CD14-positive monocyte (primary cell): ENCODE data around the gene PKIB. TPM values are rescaled to one million over a fixed set of nuclear protein-coding genes. Genes with fewer than 3 reads are reported as not detected.
"Not testable (repeated sequence)": the region's sequence is repeated elsewhere in the genome, so short reads cannot be mapped to it uniquely, and the experiment has no call there.

ENCODE experiments used
- DNase-seq, 3 donors: peaks; one replicate each; pipeline ENCODE4 v3.0.0-alpha.2; 2011 to 2022
- H2AFZ ChIP-seq: 2 replicates; pipeline ENCODE4 v1.6.0; 2012; ENCODE audit warnings: mild to moderate bottlenecking, low read depth, low read length, inconsistent platforms; ENCODE audit not compliant: insufficient read depth, poor library complexity, severe bottlenecking
- H3K27ac ChIP-seq, 2 donors: 1 replicate in 1 of 2; 2 replicates in 1 of 2; pipeline ENCODE4 v1.5.1; 2012 to 2013; ENCODE audit warnings: low read length in 2 of 2, control low read depth in 1 of 2, inconsistent platforms in 1 of 2, low read depth in 1 of 2, mild to moderate bottlenecking in 1 of 2
- H3K27me3 ChIP-seq, 2 donors: one replicate each; pipeline versions ENCODE4 v1.6.0 to v1.6.1; 2011 to 2013; ENCODE audit warnings: low read length in 2 of 2; ENCODE audit not compliant: control insufficient read depth in 2 of 2, insufficient read depth in 2 of 2
- H3K36me3 ChIP-seq, 2 donors: replicated peaks in 1 of 2; 1 replicate in 1 of 2; 2 replicates in 1 of 2; pipeline versions ENCODE4 v1.5.1 to v1.6.1; 2012 to 2013; ENCODE audit warnings: low read length in 2 of 2, control low read depth in 1 of 2, inconsistent platforms in 1 of 2, mild to moderate bottlenecking in 1 of 2; ENCODE audit not compliant: insufficient read depth in 2 of 2, control insufficient read depth in 1 of 2
- H3K4me1 ChIP-seq, 2 donors: 1 replicate in 1 of 2; 2 replicates in 1 of 2; pipeline versions ENCODE4 v1.5.1 to v1.6.1; 2012 to 2013; ENCODE audit warnings: low read length in 2 of 2, control low read depth in 1 of 2, inconsistent platforms in 1 of 2, mild to moderate bottlenecking in 1 of 2, moderate library complexity in 1 of 2; ENCODE audit not compliant: insufficient read depth in 2 of 2, control insufficient read depth in 1 of 2
- H3K4me2 ChIP-seq: replicated peaks from 2 replicates; pipeline ENCODE3; 2012; ENCODE audit warnings: low read length, moderate library complexity, mild to moderate bottlenecking; ENCODE audit not compliant: poor library complexity, severe bottlenecking; ENCODE audit errors: extremely low read depth
- H3K4me3 ChIP-seq, 3 experiments: fragments of 200-600 bp in 1 of 3; sonication (generic) in 1 of 3; replicated peaks in 1 of 3; 1 replicate in 2 of 3; 2 replicates in 1 of 3; pipeline ENCODE4 v1.5.1; 2011 to 2013; ENCODE audit warnings: low read length in 3 of 3, mild to moderate bottlenecking in 3 of 3, control low read depth in 2 of 3, low read depth in 2 of 3, inconsistent platforms in 1 of 3, moderate library complexity in 1 of 3
- H3K79me2 ChIP-seq: 2 replicates; pipeline ENCODE4 v1.6.0; 2012; ENCODE audit warnings: mild to moderate bottlenecking, control low read depth, inconsistent platforms, low read length, moderate library complexity; ENCODE audit not compliant: insufficient read depth
- H3K9ac ChIP-seq: 2 replicates; pipeline ENCODE4 v1.6.0; 2017; ENCODE audit warnings: low read length, mild to moderate bottlenecking; ENCODE audit not compliant: insufficient read depth, poor library complexity, severe bottlenecking
- H3K9me3 ChIP-seq, 2 donors: replicated peaks in 1 of 2; 1 replicate in 1 of 2; 2 replicates in 1 of 2; pipeline versions ENCODE4 v1.5.1 to v1.6.1; 2012 to 2013; ENCODE audit warnings: low read length in 2 of 2, control low read depth in 1 of 2; ENCODE audit not compliant: control insufficient read depth in 1 of 2, insufficient read depth in 1 of 2
- H4K20me1 ChIP-seq: 2 replicates; pipeline ENCODE4 v1.6.0; 2012; ENCODE audit warnings: mild to moderate bottlenecking, low read length, control low read depth, moderate library complexity; ENCODE audit not compliant: insufficient read depth
- H3K27ac Mint-ChIP-seq, 7 donors: one replicate each; pipeline ENCODE4 v1.8.0; 2020; ENCODE audit warnings: mild to moderate bottlenecking in 7 of 7, mixed read lengths in 7 of 7, moderate library complexity in 6 of 7, inconsistent platforms in 2 of 7
- H3K27me3 Mint-ChIP-seq, 3 donors: one replicate each; pipeline ENCODE4 v1.8.0; 2021 to 2022; ENCODE audit warnings: low read depth in 3 of 3, mild to moderate bottlenecking in 3 of 3, mixed read lengths in 3 of 3, moderate library complexity in 3 of 3, inconsistent platforms in 1 of 3
- H3K36me3 Mint-ChIP-seq, 2 donors: one replicate each; pipeline ENCODE4 v1.8.0; 2020; ENCODE audit warnings: mixed read lengths in 2 of 2, inconsistent platforms in 1 of 2, mild to moderate bottlenecking in 1 of 2
- H3K4me1 Mint-ChIP-seq: one replicate; pipeline ENCODE4 v1.8.0; 2020; ENCODE audit warnings: mild to moderate bottlenecking, mixed read lengths
- H3K4me3 Mint-ChIP-seq, 2 donors: one replicate each; pipeline ENCODE4 v1.8.0; 2020; ENCODE audit warnings: mild to moderate bottlenecking in 2 of 2, mixed read lengths in 2 of 2, moderate library complexity in 1 of 2
- H3K9me3 Mint-ChIP-seq, 7 donors: one replicate each; pipeline ENCODE4 v1.8.0; 2020 to 2022; ENCODE audit warnings: mixed read lengths in 7 of 7, mild to moderate bottlenecking in 6 of 7, moderate library complexity in 6 of 7, inconsistent platforms in 2 of 7
- CTCF ChIP-seq: fragments of 200-600 bp; IDR thresholded peaks from one replicate; pipeline ENCODE4 v1.8.0; 2022; ENCODE audit warnings: antibody characterized with exemption, mild to moderate bottlenecking
- WGBS: methylation state at CpG from one replicate; pipeline ENCODE4 v1.1.5; 2013; ENCODE audit warnings: missing lambda C conversion rate; ENCODE audit not compliant: insufficient coverage; 5-methylcytosine and 5-hydroxymethylcytosine counted together
- intact Hi-C, 2 donors: fragments of 100-400 bp; cut with micrococcal nuclease; formaldehyde crosslinking; loops; one replicate each; pipeline versions ENCODE4 v1.15.0 to v1.15.1; 2023
- polyA plus RNA-seq, 3 donors: library from polyadenylated mRNA; depleted of rRNA in 1 of 3; unstranded in 2 of 3; stranded (reverse) in 1 of 3; fragments of 300-500 nt in 2 of 3; fragments of >200 nt in 1 of 3; fragmentation: Illumina TruSeq in 2 of 3; gene quantifications; 1 replicate in 2 of 3; 2 replicates in 1 of 3; pipeline ENCODE4 v1.2.3, GENCODE V29; 2012 to 2021

Gene PKIB
- polyA plus RNA-seq, 3 donors: 1.3 to 2.0 (median 1.4) TPM

DNA sequence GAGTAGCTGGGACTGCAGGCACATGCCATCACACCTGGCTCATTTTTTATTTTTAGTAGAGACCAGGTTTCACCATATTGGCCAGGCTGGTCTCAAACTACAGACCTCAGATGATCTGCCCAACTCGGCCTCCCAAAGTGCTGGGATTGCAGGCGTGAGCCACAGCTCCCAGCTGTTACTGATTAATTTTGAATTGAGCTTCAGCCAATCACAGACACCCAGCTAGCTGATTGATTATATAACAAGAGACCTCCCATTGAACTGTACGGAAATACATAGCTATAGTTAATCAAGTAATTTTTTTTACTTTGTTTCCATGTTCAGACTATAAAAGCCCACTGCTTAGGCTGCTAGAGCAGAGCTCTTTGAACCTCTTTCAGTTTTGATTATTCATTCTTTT lies 31.6 kb downstream of the PKIB start:
- H3K36me3 Mint-ChIP-seq: no peaks in the 10 kb centered on the region
- no peaks in the 10 kb centered on the region for H4K20me1 ChIP-seq
- no peak overlapping the region for H2AFZ ChIP-seq
- no peak overlapping the region for H3K4me3 ChIP-seq
- H3K79me2 ChIP-seq: no peaks in the 10 kb centered on the region
- peaks cover 0 to 5% (median 0%) of the 10 kb centered on the region in 3 donors for H3K27me3 Mint-ChIP-seq
- H3K4me1 ChIP-seq: no peaks in the 10 kb centered on the region
- no peaks in the 10 kb centered on the region for H3K36me3 ChIP-seq
- no peak overlapping the region for H3K27ac ChIP-seq
- no peak for DNase-seq
- H3K9me3 ChIP-seq: no peaks in the 10 kb centered on the region
- intact Hi-C loops: no loop called here
- H3K27me3 ChIP-seq: no peaks in the 10 kb centered on the region
- H3K4me3 Mint-ChIP-seq: no peak overlapping the region
- peaks cover 0 to 3% (median 0%) of the 10 kb centered on the region in 7 donors for H3K9me3 Mint-ChIP-seq
- no peak for TF ChIP-seq CTCF
- WGBS: 100% methylated on average over 1 of the region's 3 CpGs
- H3K9ac ChIP-seq: no peak overlapping the region
- no peak overlapping the region for H3K27ac Mint-ChIP-seq
- H3K4me1 Mint-ChIP-seq: no peaks in the 10 kb centered on the region
- no peak overlapping the region for H3K4me2 ChIP-seq

DNA sequence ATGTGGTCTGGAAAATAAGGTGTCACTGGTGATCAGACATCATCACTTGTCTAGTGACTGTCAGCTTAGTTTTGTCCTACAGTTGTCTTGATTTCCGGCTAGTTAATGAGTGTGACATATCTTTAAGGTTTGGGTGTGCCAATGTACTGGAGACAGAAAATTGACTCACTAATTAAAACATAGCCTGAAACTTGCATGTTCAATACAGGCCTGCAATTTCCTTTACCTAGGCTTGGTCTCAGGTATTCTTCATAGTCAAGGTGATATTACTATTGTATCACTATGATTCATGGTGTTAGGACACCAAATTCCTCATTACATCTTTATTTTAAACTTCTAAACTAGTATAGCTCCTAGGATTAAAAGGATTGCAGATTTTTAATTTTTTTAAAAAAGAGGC lies 32.4 kb downstream of the PKIB start:
- DNase-seq, H3K4me2 ChIP-seq, H3K4me3 ChIP-seq, H4K20me1 ChIP-seq, H3K79me2 ChIP-seq, H3K27me3 Mint-ChIP-seq, H3K27ac ChIP-seq, H3K4me1 ChIP-seq, H3K9me3 Mint-ChIP-seq, H3K36me3 ChIP-seq, intact Hi-C loops, H3K4me3 Mint-ChIP-seq, H3K4me1 Mint-ChIP-seq, H3K27me3 ChIP-seq, H2AFZ ChIP-seq, H3K27ac Mint-ChIP-seq, H3K36me3 Mint-ChIP-seq, H3K9me3 ChIP-seq, H3K9ac ChIP-seq: not testable (repeated sequence)
- no CpG with 5 or more reads among the region's 1 CpG for WGBS
